HUES48 (cell line): ENCODE measurements around the gene MAPKAP1.
"Not testable (repeated sequence)": the region's sequence is repeated elsewhere in the genome, so short reads cannot be mapped to it uniquely, and the experiment has no call there.

ENCODE experiments used
- H3K27ac ChIP-seq: one replicate; pipeline ENCODE4 v1.7.0; 2013; ENCODE audit warnings: low read depth, low read length, inconsistent platforms
- H3K27me3 ChIP-seq: 2 replicates; pipeline ENCODE4 v1.6.1; 2013; ENCODE audit warnings: mild to moderate bottlenecking, low read length; ENCODE audit not compliant: control insufficient read depth, insufficient read depth
- H3K36me3 ChIP-seq: 2 replicates; pipeline ENCODE4 v1.6.1; 2013; ENCODE audit warnings: low read length; ENCODE audit not compliant: control insufficient read depth, insufficient read depth
- H3K4me1 ChIP-seq: 2 replicates; pipeline ENCODE4 v1.6.1; 2013; ENCODE audit warnings: mild to moderate bottlenecking, low read length; ENCODE audit not compliant: control insufficient read depth, insufficient read depth
- H3K4me3 ChIP-seq: 2 replicates; pipeline ENCODE4 v1.5.1; 2013; ENCODE audit warnings: mild to moderate bottlenecking, low read depth, low read length
- H3K9ac ChIP-seq: 2 replicates; pipeline ENCODE4 v1.6.1; 2013; ENCODE audit warnings: mild to moderate bottlenecking, low read depth, low read length, moderate library complexity
- H3K9me3 ChIP-seq: 2 replicates; pipeline ENCODE4 v1.6.1; 2013; ENCODE audit warnings: low read length; ENCODE audit not compliant: control insufficient read depth, insufficient read depth

MAPKAP1 gene

GRCh38 chr9:125580701-125581286 lies 126.2 kb downstream of the MAPKAP1 start:
- Histone ChIP-seq H3K27ac (no peak overlapping the region), H3K4me3 (no peak overlapping the region), H3K9ac (no peak overlapping the region), H3K27me3 (no peaks in the 10 kb centered on the region), H3K36me3 (peaks cover 21% of the 10 kb centered on the region), H3K4me1 (no peaks in the 10 kb centered on the region), H3K9me3 (peaks cover 7% of the 10 kb centered on the region)

GRCh38 chr9:125579030-125579932 lies 127.7 kb downstream of the MAPKAP1 start:
- peaks cover 18% of the 10 kb centered on the region for H3K9me3 ChIP-seq
- no peaks in the 10 kb centered on the region for H3K27me3 ChIP-seq
- no peak overlapping the region for H3K27ac ChIP-seq
- peaks cover 14% of the 10 kb centered on the region; the same call in 1 of the 2 replicates for H3K36me3 ChIP-seq
- no peak overlapping the region for H3K4me3 ChIP-seq
- H3K9ac ChIP-seq: no peak overlapping the region
- H3K4me1 ChIP-seq: no peaks in the 10 kb centered on the region

- peaks cover 51% of the 10 kb centered on the region for H3K9me3 ChIP-seq
- no peaks in the 10 kb centered on the region for H3K27me3 ChIP-seq
- no peak overlapping the region for H3K4me3 ChIP-seq
- H3K9ac ChIP-seq: no peak overlapping the region
- H3K27ac ChIP-seq: no peak overlapping the region
- H3K4me1 ChIP-seq: no peaks in the 10 kb centered on the region
- peaks cover 4% of the 10 kb centered on the region; the same call in 1 of the 2 replicates for H3K36me3 ChIP-seq
Measured at GRCh38 chr9:125574126-125574877, 132.7 kb downstream of the MAPKAP1 start.

GRCh38 chr9:125572461-125572860 lies 134.5 kb downstream of the MAPKAP1 start:
- H3K4me3 ChIP-seq, H3K36me3 ChIP-seq, H3K9ac ChIP-seq, H3K4me1 ChIP-seq, H3K27ac ChIP-seq, H3K27me3 ChIP-seq: not testable (repeated sequence)
- H3K9me3 ChIP-seq: peaks cover 49% of the 10 kb centered on the region

GRCh38 chr9:125571824-125572223 lies 135.2 kb downstream of the MAPKAP1 start:
- H3K36me3 ChIP-seq, H3K9ac ChIP-seq, H3K27me3 ChIP-seq, H3K27ac ChIP-seq, H3K4me1 ChIP-seq, H3K4me3 ChIP-seq: not testable (repeated sequence)
- H3K9me3 ChIP-seq: peaks cover 49% of the 10 kb centered on the region

- no peak overlapping the region for H3K27ac ChIP-seq
- no peak overlapping the region for H3K9ac ChIP-seq
- no peaks in the 10 kb centered on the region for H3K27me3 ChIP-seq
- H3K9me3 ChIP-seq: peaks cover 42% of the 10 kb centered on the region
- no peak overlapping the region for H3K4me3 ChIP-seq
- no peaks in the 10 kb centered on the region; the same call in 1 of the 2 replicates for H3K36me3 ChIP-seq
- H3K4me1 ChIP-seq: no peaks in the 10 kb centered on the region
Measured at GRCh38 chr9:125570246-125570645, 136.8 kb downstream of the MAPKAP1 start.

- H3K4me3 ChIP-seq: no peak overlapping the region
- peaks cover 28% of the 10 kb centered on the region for H3K9me3 ChIP-seq
- no peaks in the 10 kb centered on the region; the same call in 1 of the 2 replicates for H3K36me3 ChIP-seq
- no peak overlapping the region for H3K27ac ChIP-seq
- H3K4me1 ChIP-seq: no peaks in the 10 kb centered on the region
- H3K9ac ChIP-seq: no peak overlapping the region
- H3K27me3 ChIP-seq: no peaks in the 10 kb centered on the region
Measured at GRCh38 chr9:125568621-125569020, 138.4 kb downstream of the MAPKAP1 start.

- not testable (repeated sequence) for H3K27ac ChIP-seq, H3K4me3 ChIP-seq, H3K9ac ChIP-seq, H3K36me3 ChIP-seq, H3K27me3 ChIP-seq, H3K4me1 ChIP-seq
- H3K9me3 ChIP-seq: peaks cover 12% of the 10 kb centered on the region
Measured at GRCh38 chr9:125566051-125566450, 141.0 kb downstream of the MAPKAP1 start.

GRCh38 chr9:125565126-125565525 lies 141.9 kb downstream of the MAPKAP1 start:
- H3K36me3 ChIP-seq: no peaks in the 10 kb centered on the region

GRCh38 chr9:125564631-125565030 lies 142.4 kb downstream of the MAPKAP1 start:
- no peak overlapping the region for H3K9ac ChIP-seq
- no peak overlapping the region for H3K27ac ChIP-seq
- no peaks in the 10 kb centered on the region for H3K9me3 ChIP-seq
- peaks cover under 1% of the 10 kb centered on the region; the same call in 1 of the 2 replicates for H3K36me3 ChIP-seq
- no peaks in the 10 kb centered on the region; the same call in 1 of the 2 replicates for H3K4me1 ChIP-seq
- H3K27me3 ChIP-seq: no peaks in the 10 kb centered on the region
- no peak overlapping the region for H3K4me3 ChIP-seq

More at GRCh38 chr9:125565126-125565525, 141.9 kb downstream of the MAPKAP1 start:
- no peaks in the 10 kb centered on the region for H3K27me3 ChIP-seq
- peaks cover 2% of the 10 kb centered on the region; the same call in 1 of the 2 replicates for H3K9me3 ChIP-seq
- H3K9ac ChIP-seq: no peak overlapping the region
- no peaks in the 10 kb centered on the region; the same call in 1 of the 2 replicates for H3K4me1 ChIP-seq
- H3K27ac ChIP-seq: no peak overlapping the region
- no peak overlapping the region for H3K4me3 ChIP-seq
